OCI-LY3 (cell line): Measurements from ENCODE around the gene SNORC.
A peak's percentile ranks its signal among the peaks of the same experiment; 100 is the strongest.

Experiments used
- H2AFZ ChIP-seq: fragments of 200-600, 300-600 bp; shearing (Covaris generic); 2 replicates; pipeline ENCODE4 v1.6.0; 2014; ENCODE audit warnings: antibody characterized with exemption, low read depth, low read length
- H3K27ac ChIP-seq: fragments of 200-600, 300-600 bp; sonication (generic); 2 replicates; pipeline ENCODE4 v1.5.1; 2014; ENCODE audit warnings: mild to moderate bottlenecking, low read length, moderate library complexity, mixed read lengths
- H3K27me3 ChIP-seq: fragments of 200-600, 300-600 bp; sonication (generic); 2 replicates; pipeline ENCODE4 v1.6.1; 2014; ENCODE audit warnings: low read depth, low read length, mixed read lengths
- H3K36me3 ChIP-seq: fragments of 200-600, 300-600 bp; sonication (generic); replicated peaks from 2 replicates; pipeline ENCODE3; 2014; ENCODE audit warnings: low read depth, low read length, mixed read lengths
- H3K4me1 ChIP-seq: fragments of 300-600, 200-600 bp; sonication (generic); 2 replicates; pipeline ENCODE4 v1.6.1; 2014; ENCODE audit warnings: low read length, mixed read lengths
- H3K4me2 ChIP-seq: fragments of 200-600, 300-600 bp; sonication (generic); 2 replicates; pipeline ENCODE4 v1.6.1; 2014; ENCODE audit warnings: low read length, mixed read lengths
- H3K4me3 ChIP-seq: fragments of 300-600, 200-600 bp; sonication (generic); 2 replicates; pipeline ENCODE4 v1.5.1; 2014; ENCODE audit warnings: antibody characterized with exemption, mild to moderate bottlenecking, low read length, moderate library complexity
- H3K79me2 ChIP-seq: fragments of 300-600, 200-600 bp; shearing (Covaris generic); 2 replicates; pipeline ENCODE4 v1.6.1; 2014; ENCODE audit warnings: mild to moderate bottlenecking, low read length, mixed read lengths
- H3K9ac ChIP-seq: fragments of 300-600, 200-600 bp; shearing (Covaris generic); 2 replicates; pipeline ENCODE4 v1.6.0; 2014; ENCODE audit warnings: mild to moderate bottlenecking, low read length, moderate library complexity
- H3K9me3 ChIP-seq: fragments of 200-600, 300-600 bp; shearing (Covaris generic); 2 replicates; pipeline ENCODE4 v1.6.1; 2014; ENCODE audit warnings: low read length, mixed read lengths; ENCODE audit not compliant: insufficient read depth
- H4K20me1 ChIP-seq: fragments of 200-600, 300-600 bp; sonication (generic); 2 replicates; pipeline ENCODE4 v1.6.1; 2016; ENCODE audit warnings: low read length, mixed read lengths; ENCODE audit not compliant: insufficient read depth
- EZH2phosphoT487 ChIP-seq: fragments of 200-600 bp; shearing (Covaris generic); IDR thresholded peaks from 2 replicates; pipeline ENCODE4 v1.6.1; 2018; ENCODE audit warnings: antibody characterized with exemption, mixed run types, low read depth
- TF ChIP-seq, protein P1 (sequence below): fragments of 200-600, 300-600 bp; sonication (generic); IDR thresholded peaks from 2 replicates; pipeline ENCODE4 v1.5.1; 2014; ENCODE audit warnings: antibody characterized with exemption, low read length, low read depth

Gene SNORC

DNA sequence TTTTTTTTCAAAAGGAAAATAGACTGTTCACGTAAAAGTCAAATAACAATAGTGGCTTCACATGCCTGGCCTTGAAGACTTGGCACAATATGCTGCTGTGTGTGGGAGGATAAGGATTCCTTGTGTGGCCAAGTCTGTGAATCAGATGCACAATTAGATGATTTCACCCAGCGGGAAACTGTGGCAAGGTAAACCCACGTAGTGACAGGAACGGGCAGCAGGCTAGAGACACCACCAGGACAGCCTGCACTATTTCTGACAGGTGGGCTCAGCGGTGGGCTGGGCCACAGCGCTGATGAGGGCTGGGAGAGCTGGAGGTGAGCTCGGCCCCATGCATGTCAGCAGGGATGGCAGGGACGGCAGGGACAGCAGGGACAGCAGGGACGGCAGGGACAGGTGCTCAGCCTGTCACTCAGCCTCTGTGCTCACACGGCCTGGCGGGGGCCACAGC is 21.6 kb downstream of the SNORC start:
- H3K9me3 ChIP-seq: no peaks in the 10 kb centered on the region
- no peaks in the 10 kb centered on the region for H4K20me1 ChIP-seq
- H3K4me2 ChIP-seq: peak overlapping the region; percentile 52
- H3K9ac ChIP-seq: no peak overlapping the region
- H3K36me3 ChIP-seq: no peaks in the 10 kb centered on the region
- no peaks in the 10 kb centered on the region for H3K79me2 ChIP-seq
- no peak overlapping the region for H3K27ac ChIP-seq
- H3K4me3 ChIP-seq: no peak overlapping the region
- H3K4me1 ChIP-seq: no peaks in the 10 kb centered on the region
- H2AFZ ChIP-seq: no peak overlapping the region
- H3K27me3 ChIP-seq: no peaks in the 10 kb centered on the region
- no peak for TF ChIP-seq EZH2phosphoT487
- TF ChIP-seq, protein P1, sequence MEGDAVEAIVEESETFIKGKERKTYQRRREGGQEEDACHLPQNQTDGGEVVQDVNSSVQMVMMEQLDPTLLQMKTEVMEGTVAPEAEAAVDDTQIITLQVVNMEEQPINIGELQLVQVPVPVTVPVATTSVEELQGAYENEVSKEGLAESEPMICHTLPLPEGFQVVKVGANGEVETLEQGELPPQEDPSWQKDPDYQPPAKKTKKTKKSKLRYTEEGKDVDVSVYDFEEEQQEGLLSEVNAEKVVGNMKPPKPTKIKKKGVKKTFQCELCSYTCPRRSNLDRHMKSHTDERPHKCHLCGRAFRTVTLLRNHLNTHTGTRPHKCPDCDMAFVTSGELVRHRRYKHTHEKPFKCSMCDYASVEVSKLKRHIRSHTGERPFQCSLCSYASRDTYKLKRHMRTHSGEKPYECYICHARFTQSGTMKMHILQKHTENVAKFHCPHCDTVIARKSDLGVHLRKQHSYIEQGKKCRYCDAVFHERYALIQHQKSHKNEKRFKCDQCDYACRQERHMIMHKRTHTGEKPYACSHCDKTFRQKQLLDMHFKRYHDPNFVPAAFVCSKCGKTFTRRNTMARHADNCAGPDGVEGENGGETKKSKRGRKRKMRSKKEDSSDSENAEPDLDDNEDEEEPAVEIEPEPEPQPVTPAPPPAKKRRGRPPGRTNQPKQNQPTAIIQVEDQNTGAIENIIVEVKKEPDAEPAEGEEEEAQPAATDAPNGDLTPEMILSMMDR: no peak

DNA sequence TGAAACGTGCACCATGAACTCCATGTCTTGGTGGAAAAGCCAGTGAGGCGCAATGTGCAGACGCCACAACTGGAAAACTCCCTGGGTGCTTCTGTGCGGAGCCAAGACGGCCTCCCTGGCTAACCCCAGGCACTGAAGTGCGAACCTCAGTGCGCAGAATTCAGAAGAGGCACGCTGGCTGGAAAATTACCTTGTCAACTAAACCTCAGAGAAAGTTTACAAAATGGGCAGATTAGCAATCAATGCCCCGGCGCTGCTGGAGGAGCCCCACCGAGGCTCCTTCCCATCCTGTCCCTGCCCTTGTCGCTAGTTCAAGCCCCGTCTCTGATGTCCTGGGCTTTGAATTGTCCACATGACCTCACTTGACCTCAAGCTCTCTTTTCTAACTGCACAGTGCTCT is 22.2 kb downstream of the SNORC start:
- H4K20me1 ChIP-seq: no peaks in the 10 kb centered on the region
- TF ChIP-seq EZH2phosphoT487: no peak
- TF ChIP-seq, protein P1: no peak
- H3K36me3 ChIP-seq: no peaks in the 10 kb centered on the region
- no peaks in the 10 kb centered on the region for H3K4me1 ChIP-seq
- H3K27ac ChIP-seq: no peak overlapping the region
- no peak overlapping the region for H3K9ac ChIP-seq
- no peaks in the 10 kb centered on the region for H3K9me3 ChIP-seq
- no peak overlapping the region for H3K4me3 ChIP-seq
- H3K4me2 ChIP-seq: no peak overlapping the region
- H3K27me3 ChIP-seq: no peaks in the 10 kb centered on the region
- H2AFZ ChIP-seq: no peak overlapping the region
- no peaks in the 10 kb centered on the region for H3K79me2 ChIP-seq

DNA sequence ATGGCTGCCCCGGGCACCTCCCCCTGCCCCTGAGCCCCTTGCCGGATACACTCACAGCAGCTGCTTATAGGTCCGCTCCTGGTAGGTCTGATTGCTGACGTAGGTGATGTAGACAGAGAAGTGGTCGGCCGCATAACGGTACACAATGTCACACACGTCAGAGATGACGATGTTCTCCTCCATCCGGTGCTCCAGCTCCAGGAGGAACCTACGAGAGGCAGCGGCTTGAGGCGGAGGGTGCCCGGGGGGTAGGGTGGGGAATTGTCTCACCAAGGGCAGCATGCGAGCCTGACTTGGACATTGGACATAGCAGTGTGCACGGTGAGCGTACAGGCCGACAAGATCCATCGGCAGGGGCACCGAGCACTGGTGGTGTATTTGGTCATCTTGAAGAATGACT is 22.8 kb downstream of the SNORC start:
- H3K36me3 ChIP-seq: no peaks in the 10 kb centered on the region
- no peaks in the 10 kb centered on the region for H3K9me3 ChIP-seq
- H3K4me1 ChIP-seq: peaks cover 2% of the 10 kb centered on the region; the same call in 1 of the 2 replicates
- H3K4me2 ChIP-seq: no peak overlapping the region
- H3K4me3 ChIP-seq: no peak overlapping the region
- no peaks in the 10 kb centered on the region for H3K27me3 ChIP-seq
- no peak for TF ChIP-seq EZH2phosphoT487
- TF ChIP-seq, protein P1: no peak
- no peak overlapping the region for H2AFZ ChIP-seq
- H3K9ac ChIP-seq: no peak overlapping the region
- H3K27ac ChIP-seq: no peak overlapping the region
- no peaks in the 10 kb centered on the region for H4K20me1 ChIP-seq
- H3K79me2 ChIP-seq: no peaks in the 10 kb centered on the region

DNA sequence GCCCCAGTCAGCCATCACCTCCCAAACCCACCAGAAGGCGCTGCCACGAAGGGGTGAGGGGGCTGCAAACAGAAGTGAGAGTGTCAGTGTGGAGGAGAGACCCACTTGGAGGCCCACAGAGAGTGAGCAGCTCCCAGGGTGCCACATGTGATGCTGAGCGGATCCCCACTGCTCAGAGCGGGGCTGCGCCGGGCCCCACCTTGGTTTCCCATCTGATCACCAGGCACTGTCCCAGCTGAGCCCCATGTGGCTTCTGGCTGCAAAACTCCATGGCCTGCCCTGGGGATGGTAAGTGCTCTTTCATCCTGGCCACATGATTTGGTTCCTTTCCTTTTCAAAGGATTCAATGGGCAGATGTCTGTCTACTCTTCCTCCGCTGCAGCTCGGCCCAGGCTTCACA is 23.8 kb downstream of the SNORC start:
- TF ChIP-seq EZH2phosphoT487: no peak
- TF ChIP-seq, protein P1: no peak
- H3K36me3 ChIP-seq: no peaks in the 10 kb centered on the region
- peaks cover 6% of the 10 kb centered on the region; the same call in 1 of the 2 replicates for H3K4me1 ChIP-seq
- no peaks in the 10 kb centered on the region for H3K27me3 ChIP-seq
- no peak overlapping the region for H3K4me2 ChIP-seq
- no peak overlapping the region for H2AFZ ChIP-seq
- no peaks in the 10 kb centered on the region for H3K9me3 ChIP-seq
- no peaks in the 10 kb centered on the region for H3K79me2 ChIP-seq
- H4K20me1 ChIP-seq: no peaks in the 10 kb centered on the region
- no peak overlapping the region for H3K9ac ChIP-seq
- no peak overlapping the region for H3K4me3 ChIP-seq
- H3K27ac ChIP-seq: no peak overlapping the region
